ENCODE data around the gene CACNA1D.

Gene CACNA1D

DNA sequence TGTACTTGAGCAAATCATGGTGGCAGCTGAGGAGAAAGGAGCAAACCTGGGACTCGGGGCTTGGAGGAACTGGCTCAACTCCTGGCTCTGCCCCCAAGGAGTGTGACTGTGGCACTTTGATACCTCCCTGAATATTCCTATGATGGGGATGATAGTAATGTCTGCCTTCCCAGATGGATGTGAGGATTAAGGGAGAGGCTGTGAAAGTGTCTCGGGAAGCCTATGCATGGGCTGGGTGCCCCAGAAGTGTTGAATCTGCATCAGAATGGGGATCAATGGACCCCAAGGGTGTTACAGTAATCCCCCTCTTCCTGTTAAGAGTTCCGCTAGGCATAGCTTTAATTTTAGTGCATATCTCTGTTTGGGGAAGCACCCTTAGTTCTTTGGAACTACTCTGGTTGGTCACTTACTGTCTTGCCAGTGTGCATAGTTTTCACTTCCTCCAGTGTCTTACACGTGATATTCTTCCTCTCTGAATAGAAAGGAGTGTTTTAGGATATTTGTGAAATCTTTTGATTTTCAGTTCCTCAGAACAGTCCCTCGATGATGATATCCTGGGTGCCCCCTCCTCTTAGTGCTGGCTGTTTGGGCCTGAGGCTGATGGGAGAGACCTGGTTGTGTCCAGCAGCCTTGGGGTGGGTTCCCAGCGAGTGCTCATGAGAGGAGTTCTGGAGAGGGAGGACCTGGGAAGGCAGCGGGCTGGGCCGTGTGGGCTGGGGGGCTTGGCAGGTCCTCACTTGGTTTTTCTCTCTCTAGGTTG lies 254.3 kb downstream of the CACNA1D start:
- no peak for DNase-seq (ENCODE audit: low read depth in 2 of 2)

DNA sequence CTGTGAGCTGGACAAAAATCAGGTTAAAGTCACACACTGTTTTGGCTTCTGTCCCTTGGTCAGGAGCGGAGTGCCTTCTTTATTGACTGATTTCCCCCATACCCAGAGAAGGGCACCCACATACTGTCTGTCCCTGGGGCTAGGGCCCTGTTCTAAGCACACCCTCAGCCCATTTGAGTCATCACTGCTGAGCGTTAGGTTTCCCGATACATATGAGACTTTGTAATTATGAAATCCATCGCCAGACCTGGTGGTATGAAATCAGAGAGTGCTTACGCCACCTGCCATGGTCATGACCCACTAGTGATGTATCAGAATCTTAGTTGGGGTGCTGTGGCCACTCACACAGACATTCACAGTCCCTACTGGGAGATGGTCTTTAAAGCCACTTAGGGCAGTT lies 255.0 kb downstream of the CACNA1D start:
- DNase-seq (ENCODE audit: low read depth in 2 of 2), result no peak

DNA sequence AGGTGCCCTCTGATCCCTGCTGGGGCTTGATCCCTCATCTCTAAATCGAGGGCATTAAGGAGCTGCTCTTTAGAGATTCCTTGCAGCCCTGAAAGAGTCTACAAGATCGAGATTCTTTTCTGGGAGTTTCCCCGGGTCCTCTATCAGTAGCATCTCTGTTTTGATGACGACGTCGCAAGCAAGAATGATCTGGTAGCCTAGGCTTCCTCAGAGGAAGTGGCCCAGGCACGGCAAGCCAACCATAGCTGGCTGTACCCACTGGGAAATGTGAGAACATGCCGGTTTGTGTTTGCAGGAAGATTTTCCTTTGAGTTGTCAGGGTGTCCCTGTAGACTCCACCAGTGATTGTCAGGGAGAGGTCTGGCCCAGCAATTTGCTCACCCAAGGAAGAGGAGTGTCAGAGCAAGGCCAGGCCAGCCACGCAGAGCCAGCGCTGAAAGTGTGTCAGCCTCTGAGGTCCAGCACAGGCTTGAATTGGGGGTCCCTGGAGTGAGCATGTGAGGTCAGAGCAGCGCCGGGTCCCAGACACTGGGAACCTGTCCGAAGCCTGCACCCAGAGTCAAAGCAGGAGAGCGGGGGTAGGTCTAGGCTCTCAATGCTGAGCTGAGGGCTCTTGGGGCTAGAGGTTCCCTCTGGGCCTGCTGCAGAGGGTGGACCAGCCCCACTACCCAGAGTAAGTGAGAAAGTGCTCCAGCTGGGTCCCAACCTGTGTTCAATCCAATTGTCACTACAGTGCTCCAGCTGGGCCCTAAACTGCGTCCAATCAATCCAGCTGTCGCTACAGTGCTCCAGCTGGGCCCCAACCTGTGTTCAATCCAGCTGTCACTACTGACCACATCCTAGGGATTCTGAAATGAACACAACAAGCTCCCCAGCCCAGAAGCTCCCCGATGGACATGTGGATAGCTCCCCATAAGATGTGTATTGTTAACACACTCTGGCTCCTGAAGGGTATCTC lies 256.1 kb downstream of the CACNA1D start:
- DNase-seq (ENCODE audit: low read depth in 2 of 2), result no peak

DNA sequence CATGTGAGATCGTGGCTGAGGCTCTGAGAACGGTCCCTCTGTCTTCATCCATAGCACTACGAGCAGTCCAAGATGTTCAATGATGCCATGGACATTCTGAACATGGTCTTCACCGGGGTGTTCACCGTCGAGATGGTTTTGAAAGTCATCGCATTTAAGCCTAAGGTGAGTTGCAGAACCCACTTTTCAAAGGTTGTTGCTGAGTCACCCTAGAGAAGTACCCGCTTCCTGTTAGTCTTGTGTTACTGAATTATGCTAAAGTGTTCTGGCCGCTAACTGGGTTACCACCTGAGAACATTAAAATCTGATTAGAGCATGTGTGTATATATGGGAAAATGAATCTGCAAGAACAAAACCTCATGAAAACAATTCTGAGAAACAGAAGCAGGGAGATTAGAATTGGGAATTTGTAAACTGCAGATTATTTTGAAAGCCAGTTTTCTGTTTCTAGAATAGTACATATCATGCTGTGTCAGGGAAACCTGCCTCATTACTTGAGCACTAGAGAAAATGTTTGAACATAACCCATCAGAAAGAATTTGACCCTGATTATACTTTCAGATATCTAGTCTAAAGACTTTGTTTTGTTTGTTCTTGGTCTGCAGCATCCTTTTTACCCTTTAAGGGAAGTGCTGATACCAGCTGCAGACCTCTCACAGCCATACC lies 259.2 kb downstream of the CACNA1D start:
- no peak for DNase-seq (ENCODE audit: low read depth in 2 of 2)

DNA sequence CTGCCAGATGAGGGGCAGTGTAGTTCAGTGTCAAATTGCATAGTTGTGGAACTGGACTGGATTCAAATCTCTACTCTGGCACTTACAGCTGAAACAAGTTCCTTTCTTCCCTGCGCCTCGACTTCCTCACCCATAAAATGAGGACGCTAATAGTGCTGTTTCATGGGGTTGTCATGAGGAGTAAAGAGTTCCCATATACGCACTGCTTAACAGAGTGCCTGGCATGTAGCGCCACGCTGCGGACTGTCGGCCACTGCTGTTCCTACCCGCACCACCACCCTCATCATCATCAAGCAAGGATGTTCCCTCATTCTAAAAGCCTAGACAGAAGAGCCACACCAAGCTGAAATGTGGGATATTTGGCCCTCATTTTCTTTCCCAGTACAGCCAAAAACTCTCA lies 259.9 kb downstream of the CACNA1D start:
- DNase-seq (ENCODE audit: low read depth in 2 of 2), result no peak

DNA sequence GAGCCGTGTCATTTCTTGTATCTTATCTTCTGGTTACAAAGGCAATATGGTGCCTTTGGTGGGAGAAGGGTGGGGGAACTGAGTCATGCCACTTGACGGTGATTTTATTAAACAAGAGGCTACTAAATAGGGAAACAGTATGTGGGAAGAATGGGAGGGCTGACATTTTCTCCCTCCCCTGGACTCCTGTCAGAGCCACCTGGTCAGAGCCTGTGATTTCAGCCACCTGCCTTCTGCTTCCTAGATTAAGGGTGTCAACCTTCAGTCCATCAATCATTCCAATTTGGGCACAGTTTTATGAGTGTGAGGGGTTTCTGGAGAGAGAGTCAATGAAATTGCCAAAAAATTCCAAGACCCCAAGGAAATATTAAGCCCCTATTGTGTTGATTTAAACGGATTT lies 264.4 kb downstream of the CACNA1D start:
- no peak for DNase-seq (ENCODE audit: low read depth in 2 of 2)

DNA sequence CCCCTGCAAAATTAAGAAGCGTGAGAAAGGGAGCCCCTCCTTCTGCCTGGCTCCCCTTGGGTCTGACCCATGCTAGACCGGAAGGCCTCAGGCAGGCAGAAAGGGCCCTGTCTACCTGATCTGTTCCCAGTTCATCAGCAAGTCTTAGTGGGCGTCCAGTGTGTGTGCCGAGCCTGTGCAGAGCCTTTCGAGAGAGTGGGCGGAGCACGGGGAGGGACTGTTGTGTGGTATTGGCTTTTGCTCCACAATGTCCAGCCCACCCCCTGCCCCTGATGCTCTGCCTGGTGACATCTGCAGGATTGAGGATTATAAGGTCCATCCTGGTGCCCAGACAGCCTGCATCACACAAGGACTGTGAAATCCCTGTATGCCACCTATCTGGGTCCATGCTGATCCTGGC lies 268.9 kb downstream of the CACNA1D start:
- DNase-seq (ENCODE audit: low read depth in 2 of 2), result no peak

DNA sequence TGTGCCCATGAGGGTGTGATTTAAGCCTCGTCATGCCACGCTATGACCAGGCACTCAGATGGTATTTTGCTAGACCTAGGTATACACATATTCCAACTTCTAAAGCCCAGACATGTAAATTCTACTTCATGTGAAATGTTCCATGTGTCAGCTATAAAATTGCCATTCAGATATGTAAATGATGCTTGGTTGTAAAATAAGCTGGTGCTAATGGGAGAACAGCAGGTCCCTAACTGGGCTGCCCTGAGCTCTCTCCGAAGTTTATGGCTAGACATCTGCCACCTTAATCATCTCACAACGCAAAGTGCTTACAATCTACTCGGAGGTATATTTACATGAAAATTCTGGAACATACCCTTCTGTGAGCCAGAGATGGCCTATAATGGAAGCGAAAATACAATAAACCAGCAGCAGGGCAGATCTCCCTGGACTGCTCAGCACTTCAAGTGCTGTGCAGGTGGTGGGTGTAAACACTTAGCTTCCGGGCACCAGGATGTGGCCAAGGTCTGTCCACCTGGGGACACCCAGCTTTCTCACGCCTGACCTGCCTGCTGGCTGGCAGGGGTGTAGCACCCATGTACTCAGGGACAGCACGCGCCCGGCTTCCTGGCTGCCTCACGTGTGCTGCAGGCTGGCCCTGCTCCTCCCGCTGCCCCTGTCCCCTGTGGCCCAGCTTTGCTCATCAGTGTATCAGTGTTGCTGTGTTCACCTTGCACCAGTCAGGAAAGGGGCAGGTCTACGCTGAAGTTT lies 269.8 kb downstream of the CACNA1D start:
- no peak for DNase-seq (ENCODE audit: low read depth in 2 of 2)

DNA sequence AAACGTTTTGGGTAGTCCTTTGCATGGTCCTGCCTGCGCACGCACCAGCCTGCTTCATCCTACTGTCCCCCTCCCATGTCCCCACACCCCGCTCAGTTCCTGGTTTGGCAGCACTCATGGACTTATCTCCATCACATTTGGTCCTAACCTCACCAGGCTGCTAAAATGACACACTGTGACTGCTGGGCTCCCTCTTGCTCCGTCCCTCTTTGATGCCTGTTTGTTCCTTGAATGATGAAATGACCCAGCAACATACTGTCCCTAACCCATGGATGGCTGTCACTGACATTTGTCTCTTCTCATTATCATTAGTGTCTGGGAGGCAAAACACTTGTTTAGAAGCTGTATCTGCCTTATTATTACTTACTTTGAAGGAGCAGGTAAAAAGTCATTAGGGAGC lies 271.3 kb downstream of the CACNA1D start:
- no peak for DNase-seq (ENCODE audit: low read depth in 2 of 2)

DNA sequence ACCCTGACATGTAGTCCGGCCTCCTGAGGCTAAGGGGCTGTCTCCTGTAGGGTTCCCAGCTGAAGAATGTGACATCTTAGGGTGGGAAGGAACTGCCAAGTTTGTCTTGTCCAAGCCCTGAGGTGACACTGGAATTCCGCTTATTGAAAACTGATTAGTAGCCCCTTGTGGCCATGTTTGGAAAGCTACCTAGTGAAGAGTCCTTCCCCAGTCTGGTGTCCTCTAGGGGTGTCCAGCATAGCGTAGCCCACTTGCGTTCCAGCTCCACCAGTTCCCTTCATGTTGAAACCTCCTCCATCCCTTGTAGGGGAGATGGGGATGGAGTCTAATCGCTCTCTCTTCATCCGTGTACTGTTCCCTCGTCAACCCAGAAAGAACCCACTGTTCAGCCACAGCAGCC lies 272.3 kb downstream of the CACNA1D start:
- no peak for DNase-seq (ENCODE audit: low read depth in 2 of 2)

DNA sequence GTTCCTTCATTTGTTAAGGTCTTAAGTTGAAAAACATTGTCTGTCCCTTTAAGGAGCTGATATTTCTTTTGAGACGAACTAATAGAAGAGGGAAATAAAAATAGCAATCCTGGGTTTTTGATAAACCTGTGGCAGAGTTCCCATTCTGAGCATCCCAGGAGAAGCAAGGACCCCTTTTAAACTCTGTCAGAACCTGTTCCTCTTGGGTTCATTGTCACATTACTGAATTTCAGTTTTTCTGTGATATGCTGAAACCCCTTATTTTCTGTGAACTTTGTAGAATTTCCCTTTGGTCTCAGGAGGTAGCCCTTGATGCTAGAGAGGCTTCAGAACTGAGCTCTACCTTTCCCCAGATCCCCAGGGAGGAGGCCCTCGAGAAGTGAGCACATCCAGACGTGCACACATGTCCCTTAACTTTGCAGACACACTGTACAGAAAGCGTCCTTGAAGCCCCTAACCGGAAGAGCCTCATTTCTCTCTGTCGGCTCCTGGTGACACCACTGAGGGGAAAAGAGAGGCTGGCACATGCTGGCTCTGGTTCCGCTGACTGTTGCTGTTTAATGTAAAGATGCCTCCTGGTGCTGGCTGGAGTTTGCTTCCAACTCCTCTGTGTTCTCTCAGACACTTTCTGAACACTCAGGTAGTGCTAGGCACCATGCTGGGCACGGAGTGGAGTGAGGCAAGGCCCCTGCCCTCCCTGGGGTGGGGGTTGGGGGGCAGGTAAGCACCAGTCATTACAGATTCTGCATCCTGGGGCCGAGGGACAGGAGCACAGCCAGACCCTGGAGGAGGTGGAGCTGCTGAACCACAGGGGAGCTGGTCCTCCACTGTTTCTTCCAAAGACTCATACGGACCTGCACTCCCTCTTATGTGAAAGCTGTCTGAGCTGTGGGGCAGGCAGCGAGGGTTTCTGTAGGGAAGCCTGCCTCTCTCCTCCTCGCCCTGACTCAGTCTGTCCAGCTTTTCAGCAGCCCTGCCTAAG lies 274.4 kb downstream of the CACNA1D start:
- no peak for DNase-seq (ENCODE audit: low read depth in 2 of 2)

DNA sequence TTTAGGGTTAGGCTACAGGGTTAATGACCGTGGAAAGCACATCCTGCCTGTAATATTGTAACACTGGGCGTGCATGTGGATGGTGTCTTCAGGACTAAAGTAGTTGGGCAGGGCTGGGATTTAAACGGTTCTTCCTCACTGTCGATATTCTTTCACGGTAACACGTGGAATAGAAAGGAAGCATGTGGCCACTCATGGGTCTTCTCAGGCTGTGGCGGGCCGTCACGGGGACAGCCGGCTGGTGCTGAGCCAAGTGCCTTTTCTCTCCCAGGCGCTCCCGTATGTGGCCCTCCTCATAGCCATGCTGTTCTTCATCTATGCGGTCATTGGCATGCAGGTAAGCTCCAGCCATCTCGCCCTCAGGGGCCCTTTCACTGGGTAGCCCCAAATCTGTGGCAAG lies 278.2 kb downstream of the CACNA1D start:
- DNase-seq (ENCODE audit: low read depth in 2 of 2), result no peak

DNA sequence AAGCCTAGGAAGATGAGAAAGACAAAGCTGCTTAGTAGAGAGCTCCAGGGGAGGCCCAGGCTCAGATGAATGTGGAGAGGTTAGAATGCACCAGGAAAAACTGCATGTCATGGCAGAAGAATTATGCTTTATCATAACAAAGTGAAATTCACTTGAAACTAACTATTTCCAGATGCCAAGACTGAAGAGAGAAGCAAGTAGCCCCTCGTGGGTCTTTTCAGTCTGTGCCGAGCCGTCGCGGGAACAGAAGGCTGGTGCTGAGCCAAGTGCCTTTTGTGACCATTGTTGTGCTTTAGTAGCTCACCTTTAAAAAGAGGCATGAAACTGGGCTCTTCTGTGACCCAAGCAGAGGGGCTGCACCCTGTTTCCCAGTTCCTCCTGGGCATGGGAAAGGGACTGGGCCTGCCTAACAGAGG lies 278.6 kb downstream of the CACNA1D start:
- DNase-seq (ENCODE audit: low read depth in 2 of 2), result no peak

DNA sequence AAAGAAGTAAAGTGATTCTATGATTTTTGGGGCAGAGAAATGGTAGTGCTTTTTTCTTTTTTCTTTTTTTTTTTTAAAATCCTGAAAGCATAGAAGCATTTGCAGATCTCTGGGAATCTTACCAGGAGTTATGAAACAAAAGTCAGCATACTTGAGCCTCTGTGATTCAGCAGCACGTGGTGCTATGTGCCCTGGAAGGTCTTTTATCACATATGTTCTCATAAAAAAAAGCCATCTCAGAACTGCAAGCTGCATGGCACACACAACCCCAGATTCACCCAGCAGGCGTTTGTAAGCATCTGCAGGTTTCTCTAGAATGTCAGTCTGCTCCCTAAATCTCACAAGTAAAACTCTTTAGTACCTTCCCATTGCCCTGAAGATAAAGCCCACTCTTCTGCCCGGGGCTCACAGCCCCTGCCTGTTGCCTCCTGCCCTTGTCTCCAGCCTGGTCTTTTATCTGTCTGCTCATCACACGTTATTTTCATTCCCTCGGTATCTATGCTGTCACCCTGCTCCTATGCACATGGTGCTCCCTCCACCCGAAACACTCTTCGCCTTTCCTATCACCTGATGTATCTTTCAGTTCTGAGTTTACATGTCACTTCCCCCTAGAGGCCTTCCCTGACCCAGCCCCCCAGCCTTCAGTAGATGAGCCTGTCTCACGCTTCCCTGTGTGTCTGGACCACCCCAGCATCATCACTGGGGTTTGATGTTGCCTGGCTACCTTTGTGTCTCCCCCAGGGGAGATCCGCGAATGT lies 279.4 kb downstream of the CACNA1D start:
- no peak for DNase-seq (ENCODE audit: low read depth in 2 of 2)

DNA sequence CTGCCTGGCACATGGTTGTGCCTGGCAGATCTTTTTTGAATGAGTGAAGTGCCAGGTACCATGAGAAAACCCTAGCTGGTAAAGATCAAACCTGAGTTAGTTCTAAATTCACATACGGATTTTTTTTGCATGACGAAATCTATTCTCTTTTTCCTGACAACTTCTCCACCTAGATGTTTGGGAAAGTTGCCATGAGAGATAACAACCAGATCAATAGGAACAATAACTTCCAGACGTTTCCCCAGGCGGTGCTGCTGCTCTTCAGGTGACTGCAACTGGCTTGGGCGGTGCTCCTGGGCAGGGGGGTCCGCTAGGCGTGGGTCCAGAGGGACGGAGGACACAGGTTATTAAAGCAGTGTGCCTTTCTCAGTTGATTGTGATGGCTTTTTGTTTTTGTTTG lies 280.0 kb downstream of the CACNA1D start:
- no peak for DNase-seq (ENCODE audit: low read depth in 2 of 2)

DNA sequence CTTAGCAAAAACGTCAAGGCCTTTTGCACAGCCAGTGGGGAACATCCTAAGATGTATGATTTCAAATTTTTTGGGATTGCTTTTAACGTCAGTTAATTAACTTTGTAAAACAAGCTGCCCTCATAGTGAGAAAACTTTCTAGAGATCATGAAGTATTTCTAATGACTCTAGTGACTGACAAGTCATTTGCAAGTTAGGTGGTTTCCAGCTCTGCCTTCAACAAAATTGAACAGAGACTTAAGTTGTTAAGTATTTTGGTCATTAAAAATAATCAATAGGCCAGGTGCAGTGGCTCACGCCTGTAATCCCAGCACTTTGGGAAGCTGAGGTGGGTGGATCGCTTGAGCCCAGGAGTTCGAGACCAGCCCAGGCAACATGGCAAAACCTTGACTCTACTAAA lies 280.6 kb downstream of the CACNA1D start:
- DNase-seq (ENCODE audit: low read depth in 2 of 2), result no peak

DNA sequence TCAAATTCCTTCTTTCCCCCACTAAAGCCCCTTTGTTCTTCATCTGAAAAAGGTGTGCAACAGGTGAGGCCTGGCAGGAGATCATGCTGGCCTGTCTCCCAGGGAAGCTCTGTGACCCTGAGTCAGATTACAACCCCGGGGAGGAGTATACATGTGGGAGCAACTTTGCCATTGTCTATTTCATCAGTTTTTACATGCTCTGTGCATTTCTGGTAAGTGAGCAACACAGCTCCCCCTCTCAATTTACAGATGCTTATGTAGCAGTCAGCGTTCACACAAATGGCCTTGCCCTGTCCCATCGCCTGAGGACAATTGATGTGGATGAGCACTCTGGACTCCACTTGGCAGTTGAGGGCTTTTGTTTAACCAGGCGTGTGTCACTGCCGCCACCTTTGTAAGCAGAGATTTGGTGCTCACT lies 281.4 kb downstream of the CACNA1D start:
- DNase-seq (ENCODE audit: low read depth in 2 of 2), result no peak

DNA sequence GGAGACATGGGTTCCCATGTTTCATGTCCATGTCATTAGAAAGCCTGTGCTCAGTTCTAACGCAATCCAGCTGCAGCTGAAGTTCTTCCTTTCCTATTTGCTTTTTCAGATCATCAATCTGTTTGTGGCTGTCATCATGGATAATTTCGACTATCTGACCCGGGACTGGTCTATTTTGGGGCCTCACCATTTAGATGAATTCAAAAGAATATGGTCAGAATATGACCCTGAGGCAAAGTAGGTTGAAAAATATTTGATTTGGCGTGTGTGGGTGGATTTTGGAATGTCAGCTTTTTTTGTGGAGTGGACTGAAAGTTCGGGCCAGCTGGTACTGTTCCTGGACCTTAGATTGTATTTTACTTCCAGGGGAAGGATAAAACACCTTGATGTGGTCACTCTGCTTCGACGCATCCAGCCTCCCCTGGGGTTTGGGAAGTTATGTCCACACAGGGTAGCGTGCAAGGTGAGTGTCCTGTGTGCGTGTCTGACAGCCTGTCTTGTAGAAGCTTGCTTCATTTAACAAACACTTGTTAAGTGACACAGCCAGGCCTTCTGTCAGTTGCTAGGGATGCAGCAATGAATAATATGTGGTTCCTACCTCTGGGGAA lies 282.2 kb downstream of the CACNA1D start:
- DNase-seq (ENCODE audit: low read depth in 2 of 2), result no peak

DNA sequence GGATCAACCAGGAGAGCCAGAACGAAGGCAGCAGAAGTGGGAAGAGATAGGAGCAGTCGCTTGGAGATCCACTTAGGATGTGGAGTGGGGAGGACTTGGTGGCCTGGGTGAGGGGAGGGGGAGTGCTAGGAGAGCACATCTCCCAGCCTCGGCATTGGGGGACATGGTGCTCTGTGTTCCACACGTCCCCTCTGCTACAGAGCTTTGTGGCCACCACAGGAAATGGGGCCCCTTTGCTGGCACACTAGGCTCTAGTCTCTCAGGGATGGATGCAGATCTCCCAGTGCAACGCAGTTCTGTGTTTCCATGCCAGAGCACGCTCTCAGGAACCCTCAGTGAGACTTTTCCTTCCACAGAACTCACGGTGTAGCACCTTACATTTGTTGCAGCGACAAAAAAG lies 283.1 kb downstream of the CACNA1D start:
- DNase-seq (ENCODE audit: low read depth in 2 of 2), result no peak
